Chondrocyte (in vitro differentiated cells): Measurements from ENCODE around the gene FAM193A. TPM values are rescaled to one million over a fixed set of nuclear protein-coding genes. Genes with fewer than 3 reads are reported as not detected.
"Not testable (repeated sequence)": the region's sequence is repeated elsewhere in the genome, so short reads cannot be mapped to it uniquely, and the experiment has no call there.

Source experiments
- DNase-seq: peaks from one replicate; pipeline ENCODE4 v3.0.0; 2021; ENCODE audit warnings: mixed read lengths, low spot score
- H3K27ac Mint-ChIP-seq: one replicate; pipeline ENCODE4 v1.8.0; 2021; ENCODE audit warnings: mild to moderate bottlenecking, moderate library complexity, mixed read lengths; ENCODE audit not compliant: unreplicated experiment
- H3K27me3 Mint-ChIP-seq: 2 replicates; pipeline ENCODE4 v1.8.0; 2021; ENCODE audit warnings: low read depth, mixed read lengths
- H3K36me3 Mint-ChIP-seq: 2 replicates; pipeline ENCODE4 v1.8.0; 2021; ENCODE audit warnings: low read depth, mixed read lengths
- H3K4me1 Mint-ChIP-seq: 2 replicates; pipeline ENCODE4 v1.8.0; 2021; ENCODE audit warnings: low read depth, mild to moderate bottlenecking, mixed read lengths
- H3K4me3 Mint-ChIP-seq: one replicate; pipeline ENCODE4 v1.8.0; 2021; ENCODE audit warnings: mild to moderate bottlenecking, moderate library complexity, mixed read lengths; ENCODE audit not compliant: unreplicated experiment
- H3K9me3 Mint-ChIP-seq: 2 replicates; pipeline ENCODE4 v1.8.0; 2021; ENCODE audit warnings: low read depth, mixed read lengths
- total RNA-seq: library from RNA; stranded (reverse); gene quantifications from 3 replicates; pipeline ENCODE4 v1.2.1, GENCODE V29; 2021
- TF ChIP-seq, protein P1 (sequence below): fragments of 200-600 bp; sonication (generic); IDR thresholded peaks from 2 replicates; pipeline ENCODE4 v1.5.0; 2021; ENCODE audit warnings: antibody characterized with exemption, mild to moderate bottlenecking, moderate library complexity

The FAM193A gene
- total RNA-seq, 1 donor from 2014 or later, result 24.9 TPM

DNA sequence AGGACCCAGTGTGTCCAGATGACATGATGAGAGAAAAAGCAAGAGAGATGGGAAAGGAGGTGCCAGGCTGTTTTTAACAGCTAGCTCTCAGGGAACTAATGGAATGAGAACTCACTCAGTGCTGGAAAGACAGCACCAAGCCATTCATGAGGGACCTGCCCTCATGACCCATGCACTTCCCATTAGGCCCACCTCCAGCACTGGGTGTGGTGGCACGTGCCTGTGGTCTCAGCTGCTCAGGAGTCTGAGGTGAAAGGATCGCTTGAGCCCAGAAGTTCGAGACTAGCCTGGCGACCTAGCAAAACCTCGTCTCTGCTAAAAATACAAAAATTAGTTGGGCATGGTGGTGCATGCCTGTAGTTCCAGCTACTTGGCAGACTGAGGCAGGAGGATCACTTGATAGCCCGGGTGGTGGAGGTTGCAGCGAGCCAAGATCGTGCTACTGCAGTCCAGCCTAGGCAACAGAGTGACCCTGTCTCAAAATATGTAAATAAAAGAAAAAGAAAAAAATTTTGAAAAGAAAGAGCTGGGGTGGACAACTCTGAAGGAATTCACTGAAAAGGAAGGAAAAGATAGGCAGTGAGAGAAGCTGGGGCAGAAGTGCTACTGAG, 50.9 kb downstream of the FAM193A start:
- Mint-ChIP-seq H3K36me3 (peaks cover 2% of the 10 kb centered on the region), H3K4me3 (no peak overlapping the region), H3K27ac (peak overlapping the region; percentile 47), H3K9me3 (no peaks in the 10 kb centered on the region), H3K4me1 (peaks cover 62% of the 10 kb centered on the region), H3K27me3 (no peaks in the 10 kb centered on the region)
- no peak for DNase-seq
- TF ChIP-seq, protein P1, sequence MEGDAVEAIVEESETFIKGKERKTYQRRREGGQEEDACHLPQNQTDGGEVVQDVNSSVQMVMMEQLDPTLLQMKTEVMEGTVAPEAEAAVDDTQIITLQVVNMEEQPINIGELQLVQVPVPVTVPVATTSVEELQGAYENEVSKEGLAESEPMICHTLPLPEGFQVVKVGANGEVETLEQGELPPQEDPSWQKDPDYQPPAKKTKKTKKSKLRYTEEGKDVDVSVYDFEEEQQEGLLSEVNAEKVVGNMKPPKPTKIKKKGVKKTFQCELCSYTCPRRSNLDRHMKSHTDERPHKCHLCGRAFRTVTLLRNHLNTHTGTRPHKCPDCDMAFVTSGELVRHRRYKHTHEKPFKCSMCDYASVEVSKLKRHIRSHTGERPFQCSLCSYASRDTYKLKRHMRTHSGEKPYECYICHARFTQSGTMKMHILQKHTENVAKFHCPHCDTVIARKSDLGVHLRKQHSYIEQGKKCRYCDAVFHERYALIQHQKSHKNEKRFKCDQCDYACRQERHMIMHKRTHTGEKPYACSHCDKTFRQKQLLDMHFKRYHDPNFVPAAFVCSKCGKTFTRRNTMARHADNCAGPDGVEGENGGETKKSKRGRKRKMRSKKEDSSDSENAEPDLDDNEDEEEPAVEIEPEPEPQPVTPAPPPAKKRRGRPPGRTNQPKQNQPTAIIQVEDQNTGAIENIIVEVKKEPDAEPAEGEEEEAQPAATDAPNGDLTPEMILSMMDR, result no peak

DNA sequence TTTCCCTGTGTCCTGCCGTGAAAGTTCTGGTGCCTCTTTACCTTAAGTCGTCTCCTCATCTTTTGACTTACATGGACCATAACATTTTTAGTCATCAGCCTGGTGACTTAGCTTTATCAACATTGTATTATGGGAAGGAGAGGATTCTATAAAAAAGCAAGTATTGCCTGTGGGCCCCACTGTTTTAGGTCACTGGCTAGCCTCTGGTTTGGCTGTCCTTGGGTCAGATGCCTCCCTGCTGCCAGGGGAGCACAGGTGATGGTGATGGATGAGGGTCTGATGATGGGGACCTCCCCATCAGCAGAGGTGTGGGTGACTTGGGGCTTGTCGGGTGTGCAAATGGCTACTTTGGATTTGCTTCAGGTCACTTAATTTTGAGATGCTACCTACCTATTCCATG, 51.8 kb downstream of the FAM193A start:
- H3K4me1 Mint-ChIP-seq, result peaks cover 57% of the 10 kb centered on the region

DNA sequence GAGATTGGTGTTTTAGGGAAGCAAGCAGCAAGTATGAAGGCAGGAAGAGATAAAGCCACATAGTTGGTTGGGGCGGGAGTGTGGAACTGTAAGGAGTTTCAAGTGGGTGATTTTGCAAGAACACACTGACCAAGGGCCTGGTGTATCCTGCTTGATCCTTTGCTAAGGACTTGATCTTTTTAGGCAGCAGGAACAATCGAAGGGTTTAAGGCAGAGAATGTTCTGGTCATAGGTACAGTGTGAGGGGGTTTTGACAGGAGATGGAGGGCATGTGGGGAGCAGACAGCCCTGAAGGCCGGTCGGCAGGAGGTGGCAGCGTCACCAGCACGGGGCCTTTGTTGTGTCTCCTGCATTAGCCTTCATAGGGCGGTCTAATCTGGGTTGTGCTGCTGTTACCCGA, 54.7 kb downstream of the FAM193A start:
- Mint-ChIP-seq H3K27ac (peak overlapping the region; percentile 73), H3K4me1 (peaks cover 56% of the 10 kb centered on the region), H3K36me3 (no peaks in the 10 kb centered on the region), H3K27me3 (no peaks in the 10 kb centered on the region), H3K9me3 (no peaks in the 10 kb centered on the region), H3K4me3 (no peak overlapping the region)
- no peak for DNase-seq
- TF ChIP-seq, protein P1, result no peak

More for the DNA sequence above, 51.8 kb downstream of the FAM193A start:
- no peak for DNase-seq
- TF ChIP-seq, protein P1, result no peak
- H3K4me3 Mint-ChIP-seq, result no peak overlapping the region
- H3K36me3 Mint-ChIP-seq, result no peaks in the 10 kb centered on the region
- H3K9me3 Mint-ChIP-seq, result no peaks in the 10 kb centered on the region
- no peaks in the 10 kb centered on the region for H3K27me3 Mint-ChIP-seq
- H3K27ac Mint-ChIP-seq, result peak overlapping the region; percentile 6

DNA sequence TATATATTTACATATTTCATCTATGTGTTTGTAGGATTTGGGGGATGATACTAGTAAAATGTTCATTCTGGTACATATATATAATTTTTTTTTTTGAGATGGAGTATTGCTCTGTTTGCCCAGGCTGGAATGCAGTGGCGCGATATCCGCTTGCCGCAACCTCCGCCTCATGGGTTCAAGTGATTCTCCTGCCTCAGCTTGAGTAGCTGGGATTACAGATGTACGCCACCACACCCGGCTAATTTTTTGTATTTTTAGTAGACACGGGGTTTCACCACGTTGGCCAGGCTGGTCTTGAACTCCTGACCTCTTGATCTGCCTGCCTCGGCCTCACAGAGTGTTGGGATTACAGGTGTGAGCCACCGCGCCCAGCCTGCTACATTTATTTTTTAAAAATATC, 55.6 kb downstream of the FAM193A start:
- DNase-seq, H3K4me3 Mint-ChIP-seq, H3K9me3 Mint-ChIP-seq, H3K36me3 Mint-ChIP-seq, H3K27ac Mint-ChIP-seq, H3K27me3 Mint-ChIP-seq: not testable (repeated sequence)
- peaks cover 56% of the 10 kb centered on the region for H3K4me1 Mint-ChIP-seq

DNA sequence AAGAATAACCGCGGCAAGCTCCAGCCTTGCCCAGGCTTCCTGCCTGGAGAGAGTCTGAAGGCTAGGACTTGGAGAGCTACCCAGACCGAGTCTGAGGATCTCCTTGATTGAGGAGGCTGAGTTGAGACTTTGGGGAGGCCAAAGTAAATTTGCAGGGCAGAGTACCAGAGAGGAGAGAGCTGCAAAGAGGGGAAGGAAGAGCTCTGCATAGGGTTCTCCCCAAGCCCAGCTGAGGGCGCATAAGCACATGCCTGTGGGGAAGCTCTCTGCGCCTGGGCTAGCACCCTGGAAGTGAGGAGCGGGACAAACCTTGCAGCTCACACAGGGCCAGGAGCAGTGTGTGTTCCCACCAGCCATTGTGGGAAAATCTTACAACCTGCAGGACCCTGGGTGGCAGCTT, 56.1 kb downstream of the FAM193A start:
- TF ChIP-seq, protein P1, result no peak
- Mint-ChIP-seq H3K27ac (peak overlapping the region; percentile 76), H3K4me3 (no peak overlapping the region), H3K9me3 (no peaks in the 10 kb centered on the region), H3K27me3 (no peaks in the 10 kb centered on the region), H3K4me1 (peaks cover 56% of the 10 kb centered on the region), H3K36me3 (no peaks in the 10 kb centered on the region)
- DNase-seq, result no peak

DNA sequence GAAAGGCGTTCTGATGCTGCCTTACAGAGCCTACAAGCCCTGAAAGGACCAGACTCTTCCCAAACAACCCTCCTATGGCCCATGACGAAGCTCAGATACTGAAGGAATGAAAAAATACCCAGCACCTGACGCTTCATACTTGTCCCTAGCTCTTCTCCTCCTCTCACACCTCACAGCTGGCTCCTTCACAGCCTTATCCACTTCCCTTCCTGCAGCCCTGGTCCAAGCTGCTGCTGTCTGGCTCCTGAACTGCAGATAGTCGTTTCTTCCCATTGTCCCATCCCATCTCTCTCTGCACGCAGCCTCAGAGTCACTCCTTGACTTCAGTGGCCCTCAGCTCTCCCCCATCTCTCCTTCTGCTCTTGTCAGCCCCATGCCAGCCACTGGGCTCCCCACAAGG, 56.6 kb downstream of the FAM193A start:
- TF ChIP-seq, protein P1, result no peak
- H3K27ac Mint-ChIP-seq, result peak overlapping the region; percentile 24
- no peak for DNase-seq
- H3K36me3 Mint-ChIP-seq, result no peaks in the 10 kb centered on the region
- no peaks in the 10 kb centered on the region for H3K9me3 Mint-ChIP-seq
- H3K4me1 Mint-ChIP-seq, result peaks cover 56% of the 10 kb centered on the region
- H3K27me3 Mint-ChIP-seq, result no peaks in the 10 kb centered on the region
- no peak overlapping the region for H3K4me3 Mint-ChIP-seq
